ENCODE data around the gene PDE8A.
"Not testable (repeated sequence)": the region's sequence is repeated elsewhere in the genome, so short reads cannot be mapped to it uniquely, and the experiment has no call there.

DNA sequence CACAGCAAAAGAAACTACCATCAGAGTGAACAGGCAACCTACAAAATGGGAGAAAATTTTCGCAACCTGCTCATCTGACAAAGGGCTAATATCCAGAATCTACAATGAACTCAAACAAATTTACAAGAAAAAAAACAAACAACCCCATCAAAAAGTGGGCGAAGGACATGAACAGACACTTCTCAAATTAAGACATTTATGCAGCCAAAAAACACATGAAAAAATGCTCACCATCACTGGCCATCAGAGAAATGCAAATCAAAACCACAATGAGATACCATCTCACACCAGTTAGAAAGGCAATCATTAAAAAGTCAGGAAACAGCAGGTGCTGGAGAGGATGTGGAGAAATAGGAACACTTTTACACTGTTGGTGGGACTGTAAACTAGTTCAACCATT, 30.1 kb downstream of the PDE8A start:
- not testable (repeated sequence) for TF ChIP-seq GATAD2B (conservative IDR thresholded peaks at IDR 0.05; ENCODE audit: low read depth); EZH2 (IDR thresholded peaks at IDR 0.05; ENCODE audit: borderline replicate concordance, control insufficient read depth, low read depth, low read length); LARP7 (IDR thresholded peaks at IDR 0.05)
